Choroid plexus epithelial cell (primary cell): ENCODE measurements around the gene FILIP1L.

ENCODE experiments used
- DNase-seq: peaks from one replicate; pipeline ENCODE4 v3.0.0-alpha.2; 2010; ENCODE audit warnings: low read depth
- H3K4me3 ChIP-seq: 2 replicates; pipeline ENCODE4 v1.5.1; 2011; ENCODE audit warnings: low read depth, mild to moderate bottlenecking, control low read depth, low read length, moderate library complexity
- TF ChIP-seq, protein P1 (sequence below): conservative IDR thresholded peaks from 2 replicates; pipeline ENCODE4 v1.5.1; 2011; ENCODE audit warnings: low read depth, mild to moderate bottlenecking, control low read depth, inconsistent platforms, low read length, moderate library complexity

The FILIP1L gene

GRCh38 chr3:99921986-99922385, 192.3 kb downstream of the FILIP1L start:
- H3K4me3 ChIP-seq, result no peak overlapping the region
- TF ChIP-seq, protein P1, sequence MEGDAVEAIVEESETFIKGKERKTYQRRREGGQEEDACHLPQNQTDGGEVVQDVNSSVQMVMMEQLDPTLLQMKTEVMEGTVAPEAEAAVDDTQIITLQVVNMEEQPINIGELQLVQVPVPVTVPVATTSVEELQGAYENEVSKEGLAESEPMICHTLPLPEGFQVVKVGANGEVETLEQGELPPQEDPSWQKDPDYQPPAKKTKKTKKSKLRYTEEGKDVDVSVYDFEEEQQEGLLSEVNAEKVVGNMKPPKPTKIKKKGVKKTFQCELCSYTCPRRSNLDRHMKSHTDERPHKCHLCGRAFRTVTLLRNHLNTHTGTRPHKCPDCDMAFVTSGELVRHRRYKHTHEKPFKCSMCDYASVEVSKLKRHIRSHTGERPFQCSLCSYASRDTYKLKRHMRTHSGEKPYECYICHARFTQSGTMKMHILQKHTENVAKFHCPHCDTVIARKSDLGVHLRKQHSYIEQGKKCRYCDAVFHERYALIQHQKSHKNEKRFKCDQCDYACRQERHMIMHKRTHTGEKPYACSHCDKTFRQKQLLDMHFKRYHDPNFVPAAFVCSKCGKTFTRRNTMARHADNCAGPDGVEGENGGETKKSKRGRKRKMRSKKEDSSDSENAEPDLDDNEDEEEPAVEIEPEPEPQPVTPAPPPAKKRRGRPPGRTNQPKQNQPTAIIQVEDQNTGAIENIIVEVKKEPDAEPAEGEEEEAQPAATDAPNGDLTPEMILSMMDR, result no peak
- no peak for DNase-seq

- DNase-seq, result no peak
- TF ChIP-seq, protein P1, result no peak
- H3K4me3 ChIP-seq, result no peak overlapping the region
Observed at GRCh38 chr3:99921377-99921695, 193.0 kb downstream of the FILIP1L start.

DNA sequence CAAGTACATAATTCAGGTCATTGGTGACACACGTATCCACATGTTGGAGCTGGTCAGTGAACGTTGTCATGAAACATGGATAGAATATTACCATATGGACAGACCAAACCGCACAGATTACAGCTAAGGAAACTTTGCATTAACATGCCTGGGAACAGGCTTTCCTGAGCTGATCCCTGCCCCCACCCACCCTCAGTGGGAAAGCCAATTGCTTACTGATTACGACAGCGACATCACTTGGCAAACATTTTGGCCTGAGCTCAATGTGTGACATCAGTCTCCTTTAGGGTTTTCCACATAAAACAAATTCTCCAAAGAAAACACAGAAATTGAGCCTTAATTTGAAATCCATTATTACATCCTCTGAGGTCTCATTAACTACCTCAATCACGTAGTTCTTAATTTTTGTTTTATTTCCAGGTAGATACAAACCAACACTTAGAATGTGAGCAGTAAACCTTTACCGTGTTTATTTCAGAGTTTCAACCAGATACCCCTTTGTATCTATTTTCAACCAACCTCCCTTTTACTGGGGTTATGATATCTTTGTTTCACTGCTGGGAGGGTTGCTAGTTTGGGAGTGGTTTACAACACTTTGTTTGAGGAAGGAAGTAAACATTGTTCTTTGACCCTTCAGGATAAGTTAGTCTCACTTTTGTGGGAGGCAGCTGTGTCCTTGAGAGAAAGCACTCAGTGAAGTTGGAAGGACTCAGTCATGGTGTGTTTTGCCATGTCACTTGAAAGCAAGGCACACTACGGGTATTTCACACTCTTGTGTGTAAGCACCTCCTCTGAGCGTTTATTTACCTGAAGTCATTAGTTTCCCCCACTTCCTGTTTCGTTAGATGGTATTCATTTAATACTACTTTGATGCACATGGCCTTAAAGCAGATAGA, 193.6 kb downstream of the FILIP1L start:
- DNase-seq, result no peak
- H3K4me3 ChIP-seq, result no peak overlapping the region
- TF ChIP-seq, protein P1, result no peak

- TF ChIP-seq, protein P1, result no peak
- H3K4me3 ChIP-seq, result no peak overlapping the region
- no peak for DNase-seq
Observed at GRCh38 chr3:99919694-99920093, 194.6 kb downstream of the FILIP1L start.

- no peak for DNase-seq
- TF ChIP-seq, protein P1, result no peak
- H3K4me3 ChIP-seq, result no peak overlapping the region
Observed at GRCh38 chr3:99918715-99919114, 195.6 kb downstream of the FILIP1L start.

DNA sequence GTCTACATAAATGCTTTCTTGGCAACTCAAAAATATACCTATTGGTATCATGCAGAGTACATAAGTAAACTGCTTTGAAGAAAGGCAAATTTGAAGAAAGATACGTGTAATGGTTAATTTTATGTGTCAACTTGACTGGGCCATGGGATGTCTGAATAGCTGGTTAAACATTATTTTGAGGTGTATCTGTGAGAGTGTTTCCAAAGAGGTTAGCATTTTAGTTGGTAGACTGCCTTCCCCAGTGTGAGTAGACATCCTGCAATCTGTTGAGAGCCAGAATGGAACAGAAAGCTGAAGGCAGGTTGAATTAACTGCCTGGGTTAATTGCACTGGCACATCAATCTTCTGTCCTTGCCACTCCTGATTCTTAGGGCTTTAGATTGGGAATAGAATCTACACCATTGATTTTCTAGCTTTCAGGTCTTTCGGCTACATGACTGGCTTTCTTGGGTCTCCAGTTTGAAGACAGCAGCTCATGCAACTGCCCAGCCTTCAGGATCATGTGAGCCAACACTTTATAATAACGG, 198.3 kb downstream of the FILIP1L start:
- no peak for DNase-seq
- no peak overlapping the region for H3K4me3 ChIP-seq
- TF ChIP-seq, protein P1, result no peak

DNA sequence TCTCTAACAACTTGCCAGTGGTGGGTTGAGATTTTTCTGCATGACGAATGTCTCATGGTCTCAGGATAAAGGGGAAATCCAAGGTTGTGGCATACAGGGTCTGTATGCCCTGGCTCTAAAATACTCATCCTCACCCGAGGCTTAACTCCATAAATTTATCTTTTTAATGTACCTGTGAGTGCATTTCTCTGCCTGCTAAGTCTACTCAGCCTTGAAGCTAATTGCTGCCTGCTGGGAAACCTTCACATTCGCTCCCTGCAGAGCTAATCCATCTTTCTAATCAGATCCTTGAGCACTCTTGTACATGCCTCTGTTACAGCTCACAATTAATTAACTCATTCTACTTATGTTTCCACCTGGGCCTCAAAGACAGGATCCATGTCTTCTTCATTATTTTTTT, 202.9 kb downstream of the FILIP1L start:
- H3K4me3 ChIP-seq, result no peak overlapping the region
- DNase-seq, result no peak
- TF ChIP-seq, protein P1, result no peak
